Liver (tissue), 9 donors: ENCODE measurements around the gene CSMD2. TPM values are rescaled to one million over a fixed set of nuclear protein-coding genes. Genes with fewer than 3 reads are reported as not detected.

Experiments
- DNase-seq: peaks from one replicate; pipeline ENCODE4 v3.0.0-alpha.2; 2017; ENCODE audit warnings: low spot score
- H3K27ac ChIP-seq, 2 donors: one replicate each; pipeline ENCODE4 v1.7.0; 2013; ENCODE audit warnings: inconsistent platforms in 2 of 2, low read length in 2 of 2, control low read depth in 1 of 2, low read depth in 1 of 2, mild to moderate bottlenecking in 1 of 2
- H3K27me3 ChIP-seq, 4 donors: one replicate each; pipeline versions ENCODE4 v1.6.1 to v1.7.0; 2013; ENCODE audit warnings: low read length in 3 of 4, inconsistent platforms in 1 of 4, mild to moderate bottlenecking in 1 of 4, moderate library complexity in 1 of 4; ENCODE audit not compliant: control insufficient read depth in 4 of 4, insufficient read depth in 4 of 4
- H3K36me3 ChIP-seq, 4 donors: one replicate each; pipeline versions ENCODE4 v1.6.1 to v1.7.0; 2013; ENCODE audit warnings: low read length in 3 of 4, mild to moderate bottlenecking in 3 of 4, low read depth in 1 of 4, moderate library complexity in 1 of 4; ENCODE audit not compliant: control insufficient read depth in 4 of 4, insufficient read depth in 3 of 4
- H3K4me1 ChIP-seq, 4 donors: one replicate each; pipeline versions ENCODE4 v1.6.1 to v1.7.0; 2013; ENCODE audit warnings: low read length in 3 of 4, mild to moderate bottlenecking in 3 of 4, moderate library complexity in 1 of 4; ENCODE audit not compliant: control insufficient read depth in 4 of 4, insufficient read depth in 4 of 4
- H3K4me3 ChIP-seq, 3 donors: one replicate each; pipeline versions ENCODE4 v1.6.1 to v1.7.0; 2013; ENCODE audit warnings: low read length in 3 of 3, control low read depth in 1 of 3, low read depth in 1 of 3, mild to moderate bottlenecking in 1 of 3
- H3K9ac ChIP-seq, 2 donors: one replicate each; pipeline ENCODE4 v1.7.0; 2013; ENCODE audit warnings: low read length in 2 of 2, mild to moderate bottlenecking in 2 of 2, moderate library complexity in 2 of 2, control low read depth in 1 of 2, low read depth in 1 of 2
- H3K9me3 ChIP-seq, 4 donors: one replicate each; pipeline versions ENCODE4 v1.6.1 to v1.7.0; 2013; ENCODE audit warnings: low read length in 3 of 4; ENCODE audit not compliant: control insufficient read depth in 4 of 4
- ATF3 ChIP-seq: IDR thresholded peaks from 2 replicates; pipeline ENCODE4 v1.6.1; 2016; ENCODE audit warnings: antibody characterized with exemption
- FOXA1 ChIP-seq: IDR thresholded peaks from 2 replicates; pipeline ENCODE4 v1.6.1; 2016; ENCODE audit warnings: antibody characterized with exemption
- FOXA2 ChIP-seq: IDR thresholded peaks from 2 replicates; pipeline ENCODE4 v1.6.1; 2016; ENCODE audit warnings: antibody characterized with exemption
- GABPA ChIP-seq, 2 donors: IDR thresholded peaks in 1 of 2; conservative IDR thresholded peaks in 1 of 2; 2 replicates each; pipeline ENCODE4 v1.6.1; 2016; ENCODE audit warnings: antibody characterized with exemption in 2 of 2, mild to moderate bottlenecking in 1 of 2, moderate library complexity in 1 of 2
- HNF4A ChIP-seq, 2 donors: conservative IDR thresholded peaks; 2 replicates each; pipeline ENCODE4 v1.6.1; 2016; ENCODE audit warnings: antibody characterized with exemption in 2 of 2, mild to moderate bottlenecking in 2 of 2
- HNF4G ChIP-seq: IDR thresholded peaks from 2 replicates; pipeline ENCODE4 v1.6.1; 2016; ENCODE audit warnings: antibody characterized with exemption
- JUND ChIP-seq, 2 donors: IDR thresholded peaks; 2 replicates each; pipeline ENCODE4 v1.6.1; 2016; ENCODE audit warnings: antibody characterized with exemption in 2 of 2
- MAX ChIP-seq: IDR thresholded peaks from 2 replicates; pipeline ENCODE4 v1.6.1; 2016; ENCODE audit warnings: antibody characterized with exemption
- NR2F2 ChIP-seq: IDR thresholded peaks from 2 replicates; pipeline ENCODE4 v1.6.1; 2016; ENCODE audit warnings: antibody characterized with exemption
- RAD21 ChIP-seq, 2 donors: IDR thresholded peaks; 2 replicates each; pipeline ENCODE4 v1.6.1; 2016; ENCODE audit warnings: antibody characterized with exemption in 2 of 2, mild to moderate bottlenecking in 2 of 2
- REST ChIP-seq: IDR thresholded peaks from 2 replicates; pipeline ENCODE4 v1.6.1; 2016; ENCODE audit warnings: antibody characterized with exemption, mild to moderate bottlenecking
- RXRA ChIP-seq, 2 donors: IDR thresholded peaks; 2 replicates each; pipeline ENCODE4 v1.6.1; 2017 to 2018; ENCODE audit warnings: antibody characterized with exemption in 2 of 2, mild to moderate bottlenecking in 1 of 2
- SP1 ChIP-seq: IDR thresholded peaks from 2 replicates; pipeline ENCODE4 v1.6.1; 2018; ENCODE audit warnings: antibody characterized with exemption, mild to moderate bottlenecking
- TAF1 ChIP-seq: conservative IDR thresholded peaks from 2 replicates; pipeline ENCODE4 v1.6.1; 2016; ENCODE audit warnings: antibody characterized with exemption, mild to moderate bottlenecking
- YY1 ChIP-seq: IDR thresholded peaks from 2 replicates; pipeline ENCODE4 v1.6.1; 2016; ENCODE audit warnings: antibody characterized with exemption, mild to moderate bottlenecking
- ZBTB33 ChIP-seq: IDR thresholded peaks from 2 replicates; pipeline ENCODE4 v1.6.1; 2016; ENCODE audit warnings: antibody characterized with exemption
- WGBS: extraction: QIAGEN DNeasy Blood & Tissue Kit; methylation state at CpG from one replicate; pipeline ENCODE4 v1.1.7; 2013; 5-methylcytosine and 5-hydroxymethylcytosine counted together
- polyA plus RNA-seq, 2 donors: library from polyadenylated mRNA; stranded (reverse) in 1 of 2; unstranded in 1 of 2; fragments of 200-250 nt in 1 of 2; fragments of >200 nt in 1 of 2; fragmentation: Nextera tagmentation in 1 of 2; extraction: Ambion mirVana in 1 of 2; gene quantifications; one replicate each; pipeline versions ENCODE4 v1.2.1 to v1.2.3, GENCODE V29; 2013 to 2015
- total RNA-seq, 2 donors: library from RNA; depleted of rRNA; stranded (reverse); fragments of >200 nt; gene quantifications; one replicate each; pipeline ENCODE4 v1.2.3, GENCODE V29; 2014
- donor health status: healthy.
- donor health status: healthy.
- donor health status: healthy.
- donor health status: healthy.
- donor health status: healthy.

CSMD2 gene
- total and polyA plus RNA-seq, 4 donors, result 0.08 to 0.09 TPM; not detected in 2

GRCh38 chr1:34166625-34167361 is 1.8 kb upstream of the CSMD2 start:
- no peak for TF ChIP-seq RAD21 (IDR thresholded peaks at IDR 0.05)
- no peak for TF ChIP-seq MAX
- TF ChIP-seq ATF3, result no peak
- no peak for TF ChIP-seq HNF4G
- no peak for TF ChIP-seq RXRA (IDR thresholded peaks at IDR 0.05)
- no peak for TF ChIP-seq TAF1
- no peak for TF ChIP-seq YY1
- no peak for TF ChIP-seq GABPA (IDR thresholded peaks at IDR 0.05 in 1 of 2, conservative IDR thresholded peaks at IDR 0.05 in 1 of 2)
- no peak for TF ChIP-seq ZBTB33
- TF ChIP-seq FOXA1, result no peak
- TF ChIP-seq JUND (IDR thresholded peaks at IDR 0.05), result no peak
- no peak for TF ChIP-seq REST
- no peak for TF ChIP-seq NR2F2
- no peak for TF ChIP-seq SP1
- TF ChIP-seq FOXA2, result no peak
- H3K36me3 ChIP-seq, result no peaks in the 10 kb centered on the region
- DNase-seq, result no peak
- H3K27ac ChIP-seq, result no peak overlapping the region
- H3K4me1 ChIP-seq, result peaks cover 15 to 31% (median 17%) of the 10 kb centered on the region in 4 donors
- H3K9me3 ChIP-seq, result no peaks in the 10 kb centered on the region
- H3K4me3 ChIP-seq, result no peak overlapping the region
- peaks cover 2 to 19% (median 13%) of the 10 kb centered on the region in 4 donors for H3K27me3 ChIP-seq
- H3K9ac ChIP-seq, result no peak overlapping the region
- WGBS, result 5% methylated on average over 24 of the region's 24 CpGs

- Histone ChIP-seq H3K27ac (no peak overlapping the region), H3K27me3 (peaks cover 2 to 19% (median 13%) of the 10 kb centered on the region in 4 donors), H3K4me3 (no peak overlapping the region)
Measured at GRCh38 chr1:34166191-34166624, 1.2 kb upstream of the CSMD2 start.

More at GRCh38 chr1:34166191-34166624, 1.2 kb upstream of the CSMD2 start:
- TF ChIP-seq FOXA2 (no peak), HNF4A (conservative IDR thresholded peaks at IDR 0.05) (no peak), REST (no peak), RXRA (IDR thresholded peaks at IDR 0.05) (no peak)
- H3K9ac ChIP-seq, result no peak overlapping the region
- H3K9me3 ChIP-seq, result no peaks in the 10 kb centered on the region
- peaks cover 15 to 31% (median 17%) of the 10 kb centered on the region in 4 donors for H3K4me1 ChIP-seq
- DNase-seq, result no peak
- H3K36me3 ChIP-seq, result no peaks in the 10 kb centered on the region
- WGBS, result 5% methylated on average over 27 of the region's 27 CpGs
